Neural progenitor cell (in vitro differentiated cells): ENCODE data around the gene XKR3.

Source experiments
- CTCF ChIP-seq: fragments of 200-600 bp; sonication (generic); IDR thresholded peaks from 2 replicates; pipeline ENCODE4 v1.5.1; 2017; ENCODE audit warnings: antibody characterized with exemption, mild to moderate bottlenecking
- EZH2phosphoT487 ChIP-seq: fragments of 200-600 bp; sonication (generic); IDR thresholded peaks from 2 replicates; pipeline ENCODE4 v1.6.1; 2017; ENCODE audit warnings: antibody characterized with exemption

GRCh38 chr22:16783930-16784354, 41.3 kb downstream of the XKR3 start:
- TF ChIP-seq EZH2phosphoT487 (no peak), CTCF (peak; percentile 71)
